ENCODE data around the gene ADGRA1. TPM values are rescaled to one million over a fixed set of nuclear protein-coding genes. Genes with fewer than 3 reads are reported as not detected.

Gene ADGRA1
- total and polyA plus RNA-seq, 2 experiments from 2014 or later = 0.23 to 0.52 TPM

DNA sequence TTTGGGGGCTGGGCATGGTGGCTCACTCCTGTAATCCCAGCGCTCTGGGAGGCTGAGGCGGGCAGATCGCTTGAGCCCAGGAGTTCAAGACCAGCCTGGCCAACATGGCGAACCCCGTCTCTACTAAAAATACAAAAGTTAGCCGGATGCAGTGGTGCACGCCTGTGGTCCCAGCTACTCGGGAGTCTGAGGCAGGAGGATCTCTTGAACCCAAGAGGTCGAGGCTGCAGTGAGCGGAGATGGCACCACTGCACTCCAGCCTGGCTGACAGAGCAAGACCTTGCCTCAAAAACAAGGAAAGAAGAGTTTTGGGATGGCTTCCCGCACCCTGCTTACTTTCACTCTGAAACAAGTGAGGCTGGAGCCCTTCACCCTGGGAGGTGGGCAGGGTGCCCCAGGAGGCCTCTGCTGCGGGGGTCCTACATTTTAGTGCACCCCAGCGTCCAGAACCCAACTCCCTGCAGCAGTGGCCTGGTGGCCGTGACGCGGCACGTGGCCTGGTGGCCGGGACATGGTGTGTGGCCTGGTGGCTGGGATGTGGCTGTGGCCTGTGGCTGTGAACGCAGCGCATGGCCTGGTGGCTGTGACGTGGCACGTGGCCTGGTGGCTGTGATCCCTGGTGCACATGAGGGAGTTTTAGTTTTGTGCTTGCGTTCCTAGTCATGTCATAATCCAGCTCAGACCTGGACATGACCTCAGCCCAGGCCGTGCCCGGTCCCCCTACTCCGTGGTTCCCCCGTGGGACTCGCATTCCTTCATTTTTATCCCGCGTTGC is 81.6 kb downstream of the ADGRA1 start (continued):
- TF ChIP-seq, protein P1, sequence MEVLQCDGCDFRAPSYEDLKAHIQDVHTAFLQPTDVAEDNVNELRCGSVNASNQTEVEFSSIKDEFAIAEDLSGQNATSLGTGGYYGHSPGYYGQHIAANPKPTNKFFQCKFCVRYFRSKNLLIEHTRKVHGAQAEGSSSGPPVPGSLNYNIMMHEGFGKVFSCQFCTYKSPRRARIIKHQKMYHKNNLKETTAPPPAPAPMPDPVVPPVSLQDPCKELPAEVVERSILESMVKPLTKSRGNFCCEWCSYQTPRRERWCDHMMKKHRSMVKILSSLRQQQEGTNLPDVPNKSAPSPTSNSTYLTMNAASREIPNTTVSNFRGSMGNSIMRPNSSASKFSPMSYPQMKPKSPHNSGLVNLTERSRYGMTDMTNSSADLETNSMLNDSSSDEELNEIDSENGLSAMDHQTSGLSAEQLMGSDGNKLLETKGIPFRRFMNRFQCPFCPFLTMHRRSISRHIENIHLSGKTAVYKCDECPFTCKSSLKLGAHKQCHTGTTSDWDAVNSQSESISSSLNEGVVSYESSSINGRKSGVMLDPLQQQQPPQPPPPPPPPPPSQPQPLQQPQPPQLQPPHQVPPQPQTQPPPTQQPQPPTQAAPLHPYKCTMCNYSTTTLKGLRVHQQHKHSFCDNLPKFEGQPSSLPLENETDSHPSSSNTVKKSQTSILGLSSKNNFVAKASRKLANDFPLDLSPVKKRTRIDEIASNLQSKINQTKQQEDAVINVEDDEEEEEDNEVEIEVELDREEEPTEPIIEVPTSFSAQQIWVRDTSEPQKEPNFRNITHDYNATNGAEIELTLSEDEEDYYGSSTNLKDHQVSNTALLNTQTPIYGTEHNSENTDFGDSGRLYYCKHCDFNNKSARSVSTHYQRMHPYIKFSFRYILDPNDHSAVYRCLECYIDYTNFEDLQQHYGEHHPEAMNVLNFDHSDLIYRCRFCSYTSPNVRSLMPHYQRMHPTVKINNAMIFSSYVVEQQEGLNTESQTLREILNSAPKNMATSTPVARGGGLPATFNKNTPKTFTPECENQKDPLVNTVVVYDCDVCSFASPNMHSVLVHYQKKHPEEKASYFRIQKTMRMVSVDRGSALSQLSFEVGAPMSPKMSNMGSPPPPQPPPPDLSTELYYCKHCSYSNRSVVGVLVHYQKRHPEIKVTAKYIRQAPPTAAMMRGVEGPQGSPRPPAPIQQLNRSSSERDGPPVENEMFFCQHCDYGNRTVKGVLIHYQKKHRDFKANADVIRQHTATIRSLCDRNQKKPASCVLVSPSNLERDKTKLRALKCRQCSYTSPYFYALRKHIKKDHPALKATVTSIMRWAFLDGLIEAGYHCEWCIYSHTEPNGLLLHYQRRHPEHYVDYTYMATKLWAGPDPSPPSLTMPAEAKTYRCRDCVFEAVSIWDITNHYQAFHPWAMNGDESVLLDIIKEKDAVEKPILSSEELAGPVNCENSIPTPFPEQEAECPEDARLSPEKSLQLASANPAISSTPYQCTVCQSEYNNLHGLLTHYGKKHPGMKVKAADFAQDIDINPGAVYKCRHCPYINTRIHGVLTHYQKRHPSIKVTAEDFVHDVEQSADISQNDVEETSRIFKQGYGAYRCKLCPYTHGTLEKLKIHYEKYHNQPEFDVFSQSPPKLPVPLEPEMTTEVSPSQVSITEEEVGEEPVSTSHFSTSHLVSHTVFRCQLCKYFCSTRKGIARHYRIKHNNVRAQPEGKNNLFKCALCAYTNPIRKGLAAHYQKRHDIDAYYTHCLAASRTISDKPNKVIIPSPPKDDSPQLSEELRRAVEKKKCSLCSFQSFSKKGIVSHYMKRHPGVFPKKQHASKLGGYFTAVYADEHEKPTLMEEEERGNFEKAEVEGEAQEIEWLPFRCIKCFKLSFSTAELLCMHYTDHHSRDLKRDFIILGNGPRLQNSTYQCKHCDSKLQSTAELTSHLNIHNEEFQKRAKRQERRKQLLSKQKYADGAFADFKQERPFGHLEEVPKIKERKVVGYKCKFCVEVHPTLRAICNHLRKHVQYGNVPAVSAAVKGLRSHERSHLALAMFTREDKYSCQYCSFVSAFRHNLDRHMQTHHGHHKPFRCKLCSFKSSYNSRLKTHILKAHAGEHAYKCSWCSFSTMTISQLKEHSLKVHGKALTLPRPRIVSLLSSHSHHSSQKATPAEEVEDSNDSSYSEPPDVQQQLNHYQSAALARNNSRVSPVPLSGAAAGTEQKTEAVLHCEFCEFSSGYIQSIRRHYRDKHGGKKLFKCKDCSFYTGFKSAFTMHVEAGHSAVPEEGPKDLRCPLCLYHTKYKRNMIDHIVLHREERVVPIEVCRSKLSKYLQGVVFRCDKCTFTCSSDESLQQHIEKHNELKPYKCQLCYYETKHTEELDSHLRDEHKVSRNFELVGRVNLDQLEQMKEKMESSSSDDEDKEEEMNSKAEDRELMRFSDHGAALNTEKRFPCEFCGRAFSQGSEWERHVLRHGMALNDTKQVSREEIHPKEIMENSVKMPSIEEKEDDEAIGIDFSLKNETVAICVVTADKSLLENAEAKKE (CRISPR knock-in tag; IDR thresholded peaks at IDR 0.05) = no peak
- TF ChIP-seq, protein P2, sequence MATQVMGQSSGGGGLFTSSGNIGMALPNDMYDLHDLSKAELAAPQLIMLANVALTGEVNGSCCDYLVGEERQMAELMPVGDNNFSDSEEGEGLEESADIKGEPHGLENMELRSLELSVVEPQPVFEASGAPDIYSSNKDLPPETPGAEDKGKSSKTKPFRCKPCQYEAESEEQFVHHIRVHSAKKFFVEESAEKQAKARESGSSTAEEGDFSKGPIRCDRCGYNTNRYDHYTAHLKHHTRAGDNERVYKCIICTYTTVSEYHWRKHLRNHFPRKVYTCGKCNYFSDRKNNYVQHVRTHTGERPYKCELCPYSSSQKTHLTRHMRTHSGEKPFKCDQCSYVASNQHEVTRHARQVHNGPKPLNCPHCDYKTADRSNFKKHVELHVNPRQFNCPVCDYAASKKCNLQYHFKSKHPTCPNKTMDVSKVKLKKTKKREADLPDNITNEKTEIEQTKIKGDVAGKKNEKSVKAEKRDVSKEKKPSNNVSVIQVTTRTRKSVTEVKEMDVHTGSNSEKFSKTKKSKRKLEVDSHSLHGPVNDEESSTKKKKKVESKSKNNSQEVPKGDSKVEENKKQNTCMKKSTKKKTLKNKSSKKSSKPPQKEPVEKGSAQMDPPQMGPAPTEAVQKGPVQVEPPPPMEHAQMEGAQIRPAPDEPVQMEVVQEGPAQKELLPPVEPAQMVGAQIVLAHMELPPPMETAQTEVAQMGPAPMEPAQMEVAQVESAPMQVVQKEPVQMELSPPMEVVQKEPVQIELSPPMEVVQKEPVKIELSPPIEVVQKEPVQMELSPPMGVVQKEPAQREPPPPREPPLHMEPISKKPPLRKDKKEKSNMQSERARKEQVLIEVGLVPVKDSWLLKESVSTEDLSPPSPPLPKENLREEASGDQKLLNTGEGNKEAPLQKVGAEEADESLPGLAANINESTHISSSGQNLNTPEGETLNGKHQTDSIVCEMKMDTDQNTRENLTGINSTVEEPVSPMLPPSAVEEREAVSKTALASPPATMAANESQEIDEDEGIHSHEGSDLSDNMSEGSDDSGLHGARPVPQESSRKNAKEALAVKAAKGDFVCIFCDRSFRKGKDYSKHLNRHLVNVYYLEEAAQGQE (IDR thresholded peaks at IDR 0.05; ENCODE audit: unreplicated experiment) = no peak
- TF ChIP-seq NANOG (IDR thresholded peaks at IDR 0.05; ENCODE audit: borderline replicate concordance) = no peak
- no peak for TF ChIP-seq CREB1 (CRISPR knock-in tag; IDR thresholded peaks at IDR 0.05; ENCODE audit: low read depth)
- no peak for TF ChIP-seq ZNF114 (CRISPR knock-in tag; IDR thresholded peaks at IDR 0.05)
- TF ChIP-seq EZH2 (IDR thresholded peaks at IDR 0.05; ENCODE audit: low read depth, unreplicated experiment) = no peak
- TF ChIP-seq JUNB (IDR thresholded peaks at IDR 0.05; ENCODE audit: unreplicated experiment) = no peak
- no peak for TF ChIP-seq ZNF331 (CRISPR knock-in tag; IDR thresholded peaks at IDR 0.05; ENCODE audit: low read depth)
